NCI-H1105 treated with DMSO at 0.1 percent for 48 hours (cell line): ENCODE data around the gene KDM4B.

Source experiments
- DNase-seq: peaks from one replicate; lab custom pipeline; 2025; lab: John Stamatoyannopoulos, UW

KDM4B gene

GRCh38 chr19:5050067-5050656 is 81.2 kb downstream of the KDM4B start:
- no peak for DNase-seq

DNA sequence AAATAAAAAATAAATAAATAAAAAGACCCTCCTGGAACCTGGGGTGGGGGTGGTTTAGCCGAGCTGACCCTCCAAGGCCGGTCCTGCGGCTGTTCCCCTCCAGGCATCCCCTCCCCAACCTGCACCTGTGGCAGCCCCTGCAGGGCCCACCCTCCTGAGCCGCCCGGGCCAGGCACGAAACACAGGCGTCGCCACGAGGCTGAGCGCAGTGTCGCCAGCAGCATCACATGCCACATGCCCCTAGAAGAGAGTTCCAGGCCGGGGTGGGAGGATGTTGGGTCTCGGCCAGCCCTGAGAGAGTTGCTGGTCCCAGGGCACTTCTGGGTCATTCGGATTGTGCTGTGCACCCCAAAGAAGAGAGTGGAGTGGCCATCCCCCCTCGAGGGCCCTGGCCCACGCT is 82.0 kb downstream of the KDM4B start:
- no peak for DNase-seq

DNA sequence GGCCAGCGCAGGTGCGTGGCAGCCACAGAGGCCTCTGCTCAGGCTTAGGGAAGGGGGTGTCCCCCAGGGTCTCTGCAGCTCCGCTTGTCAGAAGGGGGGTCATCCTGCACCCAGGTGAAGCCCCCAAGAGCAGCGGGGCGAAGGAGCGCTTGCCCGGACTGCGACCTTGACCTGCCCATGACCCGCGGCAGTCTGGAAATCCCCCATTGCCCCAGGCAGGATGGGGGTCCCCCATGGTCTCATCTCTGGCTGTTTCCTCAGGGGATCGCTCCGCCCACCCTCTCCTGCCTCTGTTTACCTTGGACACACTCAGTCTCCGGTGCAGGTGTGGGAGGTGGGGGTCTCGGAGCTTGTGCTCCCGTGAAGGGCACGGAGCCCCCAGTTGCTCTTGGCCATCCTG is 82.7 kb downstream of the KDM4B start:
- no peak for DNase-seq

GRCh38 chr19:5052515-5052914 is 83.6 kb downstream of the KDM4B start:
- no peak for DNase-seq

DNA sequence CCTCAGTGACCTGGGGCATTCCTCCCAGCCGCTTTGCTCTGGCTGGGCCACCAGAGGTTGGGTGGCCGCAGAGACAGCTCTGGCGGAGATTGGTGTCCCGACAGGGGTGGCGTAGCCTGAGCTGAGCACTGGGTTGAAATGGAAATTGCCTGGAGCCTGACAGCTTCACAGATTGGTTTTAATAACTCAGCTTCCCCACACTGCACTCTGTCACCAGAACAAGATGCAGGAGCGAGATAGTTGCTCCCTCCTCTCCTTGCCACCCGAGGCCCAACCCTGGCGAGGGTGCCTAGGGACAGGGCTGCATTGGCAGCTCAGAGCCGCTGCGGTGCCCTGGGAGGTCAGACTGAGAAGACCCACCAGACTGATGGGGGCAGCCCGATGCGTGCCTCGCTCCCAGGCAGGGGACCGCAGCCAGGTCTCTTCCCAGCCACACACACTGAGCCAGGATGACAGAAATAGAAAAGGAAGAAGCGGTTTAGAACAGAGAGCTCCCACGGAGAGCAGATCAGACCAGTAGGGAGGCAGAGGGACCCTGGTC is 84.1 kb downstream of the KDM4B start:
- DNase-seq, result no peak

DNA sequence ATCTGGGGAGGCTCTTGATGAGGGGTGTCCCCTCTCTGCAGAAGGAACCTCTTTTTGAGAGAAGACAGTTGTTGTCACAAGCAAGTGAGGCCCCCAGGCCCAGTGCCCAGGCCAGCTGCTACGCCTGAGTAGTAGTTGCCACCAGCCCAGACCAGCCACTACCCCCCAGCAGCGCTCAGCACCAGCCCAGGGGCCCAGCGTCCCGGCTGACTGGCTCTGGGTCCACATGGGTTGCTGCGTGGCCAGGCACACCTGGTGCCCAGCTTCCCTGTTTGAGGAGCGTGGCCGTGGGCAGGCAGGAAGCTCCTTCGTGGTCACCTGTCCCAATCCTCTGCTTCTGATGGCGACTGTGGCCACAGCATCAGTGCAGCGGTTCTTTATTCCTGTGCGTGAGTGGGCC is 84.7 kb downstream of the KDM4B start:
- no peak for DNase-seq

GRCh38 chr19:5054551-5055456 is 85.9 kb downstream of the KDM4B start:
- DNase-seq, result no peak

DNA sequence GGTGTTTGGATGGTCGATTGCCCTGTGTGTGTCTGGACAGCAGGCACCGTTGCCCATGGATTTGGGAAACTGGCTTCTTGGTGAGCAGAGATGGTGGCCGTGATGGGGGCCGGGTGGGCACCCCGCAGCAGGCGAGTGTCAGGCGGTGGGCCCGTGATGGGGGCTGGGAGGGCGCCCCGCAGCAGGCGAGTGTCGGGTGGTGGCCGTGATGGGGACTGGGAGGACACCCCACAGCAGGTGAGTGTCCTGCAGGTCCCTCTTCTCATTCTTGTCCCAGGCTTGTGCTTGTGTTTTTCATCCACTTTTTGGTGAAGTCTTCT is 86.5 kb downstream of the KDM4B start:
- no peak for DNase-seq

DNA sequence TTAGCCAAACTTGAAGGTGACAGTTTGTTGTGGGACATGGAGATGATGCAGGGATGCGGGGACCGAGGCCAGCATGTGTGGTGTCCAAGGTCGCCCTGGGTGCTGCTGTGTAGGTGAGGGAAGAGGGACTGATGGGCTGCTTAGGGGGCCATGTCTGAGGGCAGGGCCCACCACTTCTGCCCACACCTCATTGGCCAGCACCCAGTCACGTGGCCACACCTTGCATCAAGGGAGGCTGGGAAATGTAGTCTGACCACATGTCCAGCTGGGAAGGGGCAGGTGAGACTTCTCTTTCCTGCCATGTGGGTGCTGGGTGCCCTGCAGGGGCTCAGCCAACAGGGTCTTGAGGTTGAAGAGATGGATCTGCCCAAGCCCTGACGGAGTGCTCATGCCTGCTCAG is 88.9 kb downstream of the KDM4B start:
- peak; percentile 3 for DNase-seq

DNA sequence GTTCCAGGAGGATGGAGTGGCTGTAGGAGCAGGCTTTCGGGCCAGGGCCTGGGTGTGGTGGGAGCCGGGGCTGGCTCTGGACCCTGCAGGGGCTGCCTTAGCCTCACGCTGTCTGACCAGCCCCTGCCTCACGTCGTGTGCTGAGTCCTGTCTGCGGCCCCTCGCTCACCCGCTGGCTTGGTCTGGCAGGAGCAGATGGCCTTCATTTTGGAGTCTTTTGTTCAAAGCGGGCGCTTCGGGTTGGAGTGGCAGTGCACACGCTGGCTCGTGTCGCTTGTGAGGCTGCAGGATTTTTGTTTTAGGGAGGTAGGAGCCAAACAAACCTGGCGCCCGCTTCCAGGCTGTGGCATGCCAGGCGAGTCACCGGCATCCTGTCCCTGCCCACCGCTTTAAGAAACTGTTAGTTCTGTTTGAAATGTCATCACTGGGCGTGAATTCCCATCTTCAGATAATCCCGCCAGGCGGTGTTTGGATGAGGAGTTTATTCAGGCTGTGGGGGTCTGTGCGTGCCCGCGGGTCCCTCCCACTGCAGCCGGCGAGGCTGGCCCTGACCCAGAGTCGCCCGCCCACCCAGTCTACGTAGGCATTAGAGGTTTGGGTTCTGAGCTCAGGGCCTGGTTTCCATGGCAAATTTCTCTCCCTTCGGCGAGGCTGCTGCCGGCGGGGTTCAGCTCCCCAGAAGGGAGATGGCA is 89.8 kb downstream of the KDM4B start:
- DNase-seq, result no peak

DNA sequence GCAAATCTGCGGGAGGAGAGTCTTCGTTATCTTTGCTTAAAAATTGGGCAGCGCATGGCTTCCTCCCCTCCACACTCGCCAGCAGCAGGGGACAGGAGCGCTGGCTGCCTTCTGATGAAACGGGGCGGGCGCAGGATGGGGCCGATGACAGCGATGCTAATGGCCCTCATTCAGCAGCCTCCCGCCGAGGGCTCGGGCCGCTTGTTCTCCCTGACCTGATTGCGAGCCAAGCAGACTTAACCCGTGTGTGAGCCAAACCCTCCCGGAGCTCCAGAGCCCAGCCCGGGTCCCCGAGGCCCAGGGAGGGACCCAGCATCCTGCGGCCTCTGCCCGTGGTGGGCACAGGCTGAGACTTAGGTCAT is 90.3 kb downstream of the KDM4B start:
- no peak for DNase-seq

- no peak for DNase-seq
These were observed 90.9 kb downstream of the KDM4B start for GRCh38 chr19:5059793-5060192.

- no peak for DNase-seq
These were observed 93.3 kb downstream of the KDM4B start for GRCh38 chr19:5062195-5062594.

- DNase-seq, result no peak
These were observed 93.9 kb downstream of the KDM4B start for GRCh38 chr19:5062799-5063198.

- no peak for DNase-seq
These were observed 95.1 kb downstream of the KDM4B start for GRCh38 chr19:5063873-5064645.

- DNase-seq, result no peak
These were observed 96.0 kb downstream of the KDM4B start for GRCh38 chr19:5064896-5065295.

DNA sequence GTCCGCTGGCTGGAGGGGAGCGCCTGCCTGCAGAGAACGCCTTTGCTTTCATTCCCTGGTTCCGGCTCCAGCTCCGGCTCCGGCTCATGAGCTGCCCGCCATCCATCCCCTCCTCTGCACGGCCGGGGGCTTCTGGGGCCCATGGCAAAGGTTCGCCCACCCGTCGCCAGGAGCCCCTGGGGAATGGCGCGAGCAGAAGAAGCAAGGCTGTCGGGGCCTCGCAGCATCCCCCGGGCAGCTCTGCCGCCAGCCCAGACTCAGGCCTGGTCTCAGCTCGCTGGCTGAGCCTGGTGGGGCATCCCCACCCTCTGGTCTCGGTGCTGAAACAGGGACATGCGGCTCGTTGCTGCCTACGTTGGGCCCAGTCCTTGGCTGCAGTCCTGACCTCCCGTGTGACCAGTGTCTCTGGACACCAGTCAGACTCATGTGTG is 96.8 kb downstream of the KDM4B start:
- DNase-seq, result no peak

GRCh38 chr19:5066768-5067167 is 97.9 kb downstream of the KDM4B start:
- no peak for DNase-seq

- no peak for DNase-seq
These were observed 98.8 kb downstream of the KDM4B start for GRCh38 chr19:5067678-5068077.

DNA sequence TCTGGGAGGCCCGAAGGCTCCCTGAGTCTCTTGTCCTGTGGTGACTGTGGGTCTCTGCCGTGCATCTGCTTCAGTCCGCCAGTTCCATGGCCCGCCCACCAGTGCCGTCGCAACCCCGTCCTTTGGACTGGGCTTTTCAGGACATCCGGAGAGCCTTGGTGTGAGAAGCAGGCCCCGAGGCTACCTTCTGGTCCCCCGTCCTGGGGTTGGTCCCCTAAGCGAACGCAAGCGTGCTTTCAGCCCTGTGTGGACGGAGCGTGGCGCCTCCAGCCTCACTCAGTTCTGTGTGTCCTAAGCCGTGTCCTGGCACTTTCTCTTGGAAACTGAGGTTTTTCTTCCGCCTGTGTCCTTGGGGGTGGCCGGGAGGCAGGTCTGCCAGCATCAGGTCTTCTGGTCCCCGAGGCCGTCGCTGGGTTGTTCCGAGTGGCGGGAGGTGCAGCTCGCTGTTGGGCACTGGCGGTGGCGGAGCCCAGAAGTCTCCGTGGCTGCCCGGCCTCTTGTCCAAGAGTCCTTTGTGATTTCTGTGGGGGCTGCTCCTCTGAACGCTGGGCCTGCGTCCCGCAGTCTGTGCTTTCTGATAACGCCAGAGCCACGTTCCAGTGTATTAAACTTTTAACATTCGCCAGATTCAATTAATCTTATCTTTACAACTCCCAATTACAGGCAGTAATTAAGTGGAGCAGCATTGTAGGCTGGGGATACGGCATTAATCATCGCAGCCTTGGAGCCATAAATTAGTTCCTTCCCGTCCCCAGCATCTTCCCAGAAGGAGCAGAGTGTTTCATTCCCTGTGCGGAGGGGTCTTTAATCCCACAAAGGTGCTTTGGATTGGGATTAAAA is 99.5 kb downstream of the KDM4B start:
- no peak for DNase-seq

DNA sequence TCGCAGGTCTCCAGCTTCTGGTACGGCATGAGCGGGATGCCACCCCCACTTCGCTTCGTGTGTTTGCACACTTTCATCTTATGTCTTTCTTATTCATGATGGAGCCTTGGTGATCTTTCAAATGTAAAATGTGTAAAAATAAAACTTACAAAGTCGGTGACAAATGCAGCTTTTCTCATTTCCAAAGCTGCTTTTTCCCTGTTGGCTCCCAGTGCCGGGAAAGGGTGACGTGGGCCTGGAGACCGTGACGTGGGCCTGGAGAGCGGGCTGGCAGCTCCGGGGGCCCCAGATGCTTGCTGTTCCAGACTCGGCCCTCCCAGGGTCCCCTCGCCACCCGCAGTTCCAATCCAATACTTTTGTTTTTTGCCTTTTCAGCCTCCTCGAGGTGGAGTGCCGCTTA is 101.4 kb downstream of the KDM4B start:
- no peak for DNase-seq
